Transverse colon (tissue), 4 donors: ENCODE results near the gene ZBTB20. TPM values are rescaled to one million over a fixed set of nuclear protein-coding genes. Genes with fewer than 3 reads are reported as not detected.

Source experiments
- DNase-seq: peaks from one replicate; pipeline ENCODE4 v3.0.0-alpha.2; 2019
- H3K27ac ChIP-seq, 4 donors: fragments of 200-600 bp; sonication (generic); 2 replicates each; pipeline ENCODE4 v1.5.1; 2016 to 2018; ENCODE audit warnings: inconsistent platforms in 4 of 4
- H3K27me3 ChIP-seq: fragments of 200-600 bp; sonication (generic); 2 replicates; pipeline ENCODE4 v1.5.1; 2017; ENCODE audit warnings: inconsistent platforms
- H3K36me3 ChIP-seq, 4 donors: fragments of 200-600 bp; sonication (generic); 2 replicates each; pipeline ENCODE4 v1.5.1; 2017 to 2019; ENCODE audit warnings: inconsistent platforms in 4 of 4
- H3K4me1 ChIP-seq, 4 donors: fragments of 200-600 bp; sonication (generic); 2 replicates each; pipeline ENCODE4 v1.5.1; 2017 to 2020; ENCODE audit warnings: inconsistent platforms in 4 of 4
- H3K4me3 ChIP-seq, 4 donors: fragments of 200-600 bp; sonication (generic); 1 replicate in 1 of 4; 2 replicates in 3 of 4; pipeline versions ENCODE4 v1.5.1 to v1.6.1; 2017 to 2019; ENCODE audit warnings: inconsistent platforms in 4 of 4
- H3K9me3 ChIP-seq, 2 donors: fragments of 200-600 bp; sonication (generic); 2 replicates each; pipeline ENCODE4 v1.5.1; 2017 to 2019; ENCODE audit warnings: inconsistent platforms in 2 of 2
- EP300 ChIP-seq: sonication (generic); formaldehyde crosslinking; IDR thresholded peaks from one replicate; pipeline ENCODE4 v1.6.1; 2017; ENCODE audit warnings: antibody characterized with exemption, low read depth
- POLR2A ChIP-seq: fragments of 450-650 bp; IDR thresholded peaks from one replicate; pipeline ENCODE4 v1.6.1; 2016; ENCODE audit warnings: antibody characterized with exemption, mild to moderate bottlenecking, moderate library complexity
- POLR2AphosphoS5 ChIP-seq, 3 donors: sonication (generic); formaldehyde crosslinking; IDR thresholded peaks; one replicate each; pipeline ENCODE4 v1.6.1; 2016; ENCODE audit warnings: antibody characterized with exemption in 3 of 3
- WGBS, 2 donors: methylation state at CpG; one replicate each; pipeline ENCODE4 v1.1.5; 2018; ENCODE audit warnings: low coverage in 1 of 2; 5-methylcytosine and 5-hydroxymethylcytosine counted together
- in situ Hi-C, 4 donors: fragments of 200-750 bp; cut with MboI; loops; one replicate each; pipeline versions ENCODE4 v1.15.0 to v1.15.1; 2017; ENCODE audit warnings: low sequenced_read_pairs in 3 of 4, low pct_ligation_motif_present in 1 of 4, low pct_unique_long_range_greater_than_20kb in 1 of 4
- intact Hi-C: fragments of 100-400 bp; cut with DNase I; formaldehyde crosslinking; loops from one replicate; pipeline ENCODE4 v1.15.1; 2023; ENCODE audit warnings: low total_unique reads
- total RNA-seq, 4 donors: library from RNA; depleted of rRNA; stranded (reverse); fragments of >200 nt; gene quantifications; one replicate each; pipeline ENCODE4 v1.1.0, GENCODE V29; 2016
- TF ChIP-seq, protein P1 (sequence below), 5 experiments: fragments of 200-600 bp in 3 of 5; fragments of 450-650 bp in 2 of 5; sonication (generic) in 3 of 5; IDR thresholded peaks; 1 replicate in 2 of 5; 2 replicates in 3 of 5; pipeline ENCODE4 v1.5.1; 2016 to 2017; ENCODE audit warnings: antibody characterized with exemption in 5 of 5, inconsistent platforms in 3 of 5, mild to moderate bottlenecking in 2 of 5, moderate library complexity in 1 of 5

The ZBTB20 gene
- total RNA-seq, 4 donors from 2014 or later, result 44.6 to 50.5 (median 46.4) TPM

DNA sequence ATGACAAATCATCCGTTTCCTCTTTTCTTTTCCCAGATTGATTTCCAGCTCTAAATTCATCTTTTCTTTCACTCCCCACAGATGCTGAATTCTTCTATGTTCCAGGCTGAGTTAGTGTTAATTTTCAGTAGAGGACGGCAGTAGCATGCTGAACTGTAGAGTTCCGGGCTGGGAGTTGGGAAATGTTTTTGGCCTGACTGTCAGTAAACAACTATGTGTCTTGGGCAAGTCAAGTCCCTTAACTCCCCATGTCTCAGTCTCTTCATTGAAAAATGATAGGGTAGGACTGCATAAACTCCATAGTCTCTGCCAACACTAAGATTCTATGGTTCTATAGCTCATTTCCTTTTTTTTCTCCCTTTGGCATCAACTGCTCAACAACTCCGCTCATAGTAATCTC, 519.3 kb downstream of the ZBTB20 start:
- Histone ChIP-seq H3K27me3 (no peaks in the 10 kb centered on the region), H3K27ac (peak overlapping the region; percentile 15 to 46 (median 34)), H3K4me3 (no peak overlapping the region), H3K9me3 (no peaks in the 10 kb centered on the region), H3K4me1 (peaks cover 4 to 19% (median 6%) of the 10 kb centered on the region in 4 donors), H3K36me3 (no peaks in the 10 kb centered on the region)
- DNase-seq, result peak; percentile 14
- intact Hi-C loops (no loop called here), in situ Hi-C loops (no loop called here)
- WGBS, 2 donors, result 73 to 82% methylated on average over 4 of the region's 4 CpGs
- TF ChIP-seq POLR2A (no peak), POLR2AphosphoS5 (IDR thresholded peaks at IDR 0.05) (peak in 1 of 3 donors; percentile 24), EP300 (no peak)
- TF ChIP-seq, protein P1, sequence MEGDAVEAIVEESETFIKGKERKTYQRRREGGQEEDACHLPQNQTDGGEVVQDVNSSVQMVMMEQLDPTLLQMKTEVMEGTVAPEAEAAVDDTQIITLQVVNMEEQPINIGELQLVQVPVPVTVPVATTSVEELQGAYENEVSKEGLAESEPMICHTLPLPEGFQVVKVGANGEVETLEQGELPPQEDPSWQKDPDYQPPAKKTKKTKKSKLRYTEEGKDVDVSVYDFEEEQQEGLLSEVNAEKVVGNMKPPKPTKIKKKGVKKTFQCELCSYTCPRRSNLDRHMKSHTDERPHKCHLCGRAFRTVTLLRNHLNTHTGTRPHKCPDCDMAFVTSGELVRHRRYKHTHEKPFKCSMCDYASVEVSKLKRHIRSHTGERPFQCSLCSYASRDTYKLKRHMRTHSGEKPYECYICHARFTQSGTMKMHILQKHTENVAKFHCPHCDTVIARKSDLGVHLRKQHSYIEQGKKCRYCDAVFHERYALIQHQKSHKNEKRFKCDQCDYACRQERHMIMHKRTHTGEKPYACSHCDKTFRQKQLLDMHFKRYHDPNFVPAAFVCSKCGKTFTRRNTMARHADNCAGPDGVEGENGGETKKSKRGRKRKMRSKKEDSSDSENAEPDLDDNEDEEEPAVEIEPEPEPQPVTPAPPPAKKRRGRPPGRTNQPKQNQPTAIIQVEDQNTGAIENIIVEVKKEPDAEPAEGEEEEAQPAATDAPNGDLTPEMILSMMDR (IDR thresholded peaks at IDR 0.05), result no peak

GRCh38 chr3:114626751-114627150, 520.3 kb downstream of the ZBTB20 start:
- no peaks in the 10 kb centered on the region for H3K9me3 ChIP-seq
- no peak for DNase-seq
- no peak overlapping the region for H3K4me3 ChIP-seq
- H3K36me3 ChIP-seq, result no peaks in the 10 kb centered on the region
- no peaks in the 10 kb centered on the region for H3K27me3 ChIP-seq
- H3K27ac ChIP-seq, result peak overlapping the region; percentile 15 to 91 (median 88)
- WGBS, 2 donors, result 85 to 95% methylated on average over 4 of the region's 4 CpGs
- H3K4me1 ChIP-seq, result peaks cover 4 to 26% (median 6%) of the 10 kb centered on the region in 4 donors
- intact Hi-C loops (no loop called here), in situ Hi-C loops (no loop called here)
- no peak for TF ChIP-seq EP300
- TF ChIP-seq POLR2A, result no peak
- no peak for TF ChIP-seq POLR2AphosphoS5 (IDR thresholded peaks at IDR 0.05)
- TF ChIP-seq, protein P1 (IDR thresholded peaks at IDR 0.05), result no peak

DNA sequence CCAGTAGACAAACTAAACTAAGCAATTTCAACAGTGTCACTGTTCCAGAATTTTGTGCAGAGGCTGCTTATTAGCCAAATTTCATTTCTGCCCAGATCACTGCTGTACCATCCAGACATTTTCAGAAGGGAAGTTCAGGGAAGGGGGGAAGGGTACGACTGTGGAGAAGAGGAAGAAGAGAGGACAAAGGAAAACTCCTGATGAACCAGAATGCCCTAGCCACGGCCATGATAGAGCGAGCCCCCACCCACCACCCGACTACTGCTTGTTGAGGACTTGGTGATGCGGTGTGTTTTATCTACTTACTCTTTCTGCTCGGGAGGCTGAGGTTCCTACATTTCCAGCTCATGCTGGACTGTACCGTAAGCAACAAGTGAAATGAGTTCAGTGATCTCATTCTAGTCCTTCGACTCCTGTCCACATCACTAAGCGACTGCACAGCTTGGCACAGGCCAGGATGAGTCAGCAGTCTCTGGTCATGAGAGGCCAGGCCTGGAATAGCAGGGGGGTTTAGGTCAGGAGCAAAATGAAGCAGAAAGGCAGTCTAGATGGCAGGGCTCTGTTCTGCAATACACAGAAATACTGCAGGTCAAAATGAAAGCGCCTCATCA, 522.4 kb downstream of the ZBTB20 start:
- Histone ChIP-seq H3K4me1 (peaks cover 4 to 26% (median 6%) of the 10 kb centered on the region in 4 donors), H3K27me3 (no peaks in the 10 kb centered on the region), H3K4me3 (peak overlapping the region; percentile 1 to 38 (median 22)), H3K27ac (peak overlapping the region; percentile 87 to 91 (median 90)), H3K36me3 (no peaks in the 10 kb centered on the region), H3K9me3 (no peaks in the 10 kb centered on the region)
- 60 to 71% methylated on average over 6 to 10 of the region's 10 CpGs for WGBS, 2 donors
- intact Hi-C loops, result loop anchor here (2.0 kb wide), 1 partner anchor 240 kb away; no protein-coding TSS in a partner anchor
- DNase-seq, result peak; percentile 74
- in situ Hi-C loops, result no loop called here
- peak; percentile 69 for TF ChIP-seq POLR2A
- TF ChIP-seq, protein P1 (IDR thresholded peaks at IDR 0.05), result no peak
- TF ChIP-seq POLR2AphosphoS5 (IDR thresholded peaks at IDR 0.05), result peak; percentile 83 to 88 (median 83)
- TF ChIP-seq EP300, result no peak

GRCh38 chr3:114624047-114624445, 523.0 kb downstream of the ZBTB20 start:
- peak overlapping the region; percentile 87 to 91 (median 90) for H3K27ac ChIP-seq
- in situ Hi-C loops, result no loop called here
- 59 to 71% methylated on average over 5 to 6 of the region's 6 CpGs for WGBS, 2 donors
- H3K9me3 ChIP-seq, result no peaks in the 10 kb centered on the region
- H3K27me3 ChIP-seq, result no peaks in the 10 kb centered on the region
- peaks cover 4 to 26% (median 6%) of the 10 kb centered on the region in 4 donors for H3K4me1 ChIP-seq
- peak; percentile 35 for DNase-seq
- H3K4me3 ChIP-seq, result peak overlapping the region in 3 of 4 donors; percentile 20 to 38 (median 23)
- H3K36me3 ChIP-seq, result no peaks in the 10 kb centered on the region
- TF ChIP-seq EP300 (peak; percentile 67), POLR2AphosphoS5 (IDR thresholded peaks at IDR 0.05) (peak; percentile 64 to 83 (median 71))
- TF ChIP-seq, protein P1 (IDR thresholded peaks at IDR 0.05), result no peak
- intact Hi-C loops, result loop anchor here (2.0 kb wide), 1 partner anchor 239 kb away; no protein-coding TSS in a partner anchor
